Epidermal melanocyte (primary cell): Measurements from ENCODE around the gene RAD51B.
A peak's percentile ranks its signal among the peaks of the same experiment; 100 is the strongest.
"Not testable (repeated sequence)": the region's sequence is repeated elsewhere in the genome, so short reads cannot be mapped to it uniquely, and the experiment has no call there.

ENCODE experiments used
- DNase-seq: peaks from one replicate; pipeline ENCODE4 v3.0.0; 2011; ENCODE audit warnings: low spot score; ENCODE audit not compliant: insufficient read length

The RAD51B gene

DNA sequence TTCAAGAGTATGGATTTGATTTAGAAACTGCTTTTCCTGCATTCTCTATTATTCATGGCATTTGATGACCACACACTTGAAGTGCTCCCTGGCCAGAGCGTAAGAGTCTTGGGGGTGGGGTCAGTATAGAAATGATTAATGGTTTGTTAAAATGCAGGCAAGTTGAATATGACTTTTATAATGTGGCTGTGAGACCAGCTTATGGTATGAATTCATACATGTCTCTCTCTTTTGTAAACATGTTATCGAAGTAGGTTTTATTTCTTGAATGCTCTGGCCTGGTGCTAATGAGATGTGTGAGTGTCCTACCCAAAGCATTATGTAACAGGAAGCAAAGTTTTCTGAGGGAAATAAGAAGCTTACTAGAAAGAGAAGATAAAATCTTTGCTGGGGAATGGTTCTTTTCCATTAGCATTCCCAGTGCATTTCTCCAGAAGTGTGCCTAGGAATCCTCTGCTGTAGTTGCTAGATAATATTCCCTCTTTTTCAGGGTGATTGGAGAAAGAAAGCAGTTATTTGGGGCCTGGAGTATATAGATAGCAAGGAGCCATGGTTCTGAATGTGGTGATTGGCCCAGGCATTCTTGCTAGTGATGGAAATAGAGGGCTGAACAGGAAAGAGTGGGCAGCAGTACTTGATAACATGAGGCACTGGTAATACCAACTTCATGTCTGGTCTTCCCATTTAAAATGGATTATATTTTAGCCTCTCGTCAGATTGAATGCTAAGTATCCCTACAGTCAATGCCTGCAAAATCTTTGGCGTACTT lies 289.7 kb downstream of the RAD51B start:
- no peak for DNase-seq

DNA sequence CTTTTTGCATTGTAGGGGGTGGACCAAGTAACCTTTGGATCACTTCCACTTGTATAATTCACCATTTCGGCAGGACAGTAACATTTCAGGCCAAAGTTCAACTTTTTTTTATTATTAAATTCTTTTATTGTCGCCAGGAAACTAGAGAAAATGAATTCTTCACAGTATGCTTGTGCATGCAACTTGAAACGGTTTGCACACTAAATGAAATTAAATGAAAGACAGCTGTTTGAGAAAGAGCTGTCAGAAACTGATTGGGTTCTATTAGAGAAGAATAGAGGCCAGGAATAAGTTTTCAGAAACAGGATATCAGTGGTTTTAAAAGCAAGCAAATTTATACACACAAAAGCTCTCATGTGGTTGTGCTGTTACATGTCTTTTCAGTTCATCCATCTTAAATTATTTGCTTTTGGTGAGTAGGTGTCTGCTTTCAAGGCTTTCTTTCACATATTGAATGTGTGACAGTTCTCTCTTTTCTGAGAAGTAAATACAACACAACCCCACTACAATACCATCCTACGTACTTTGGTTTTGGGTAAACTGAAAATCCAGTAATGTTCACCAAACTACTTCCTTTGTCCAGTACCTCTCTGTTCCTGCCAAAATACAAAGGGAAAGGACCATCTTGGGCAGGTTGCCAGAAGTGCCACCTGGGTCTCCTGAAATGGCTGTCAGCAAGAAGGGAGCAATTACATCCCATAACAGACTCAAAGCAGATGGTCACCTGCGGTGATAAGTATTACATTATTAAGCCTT lies 291.7 kb downstream of the RAD51B start:
- no peak for DNase-seq

DNA sequence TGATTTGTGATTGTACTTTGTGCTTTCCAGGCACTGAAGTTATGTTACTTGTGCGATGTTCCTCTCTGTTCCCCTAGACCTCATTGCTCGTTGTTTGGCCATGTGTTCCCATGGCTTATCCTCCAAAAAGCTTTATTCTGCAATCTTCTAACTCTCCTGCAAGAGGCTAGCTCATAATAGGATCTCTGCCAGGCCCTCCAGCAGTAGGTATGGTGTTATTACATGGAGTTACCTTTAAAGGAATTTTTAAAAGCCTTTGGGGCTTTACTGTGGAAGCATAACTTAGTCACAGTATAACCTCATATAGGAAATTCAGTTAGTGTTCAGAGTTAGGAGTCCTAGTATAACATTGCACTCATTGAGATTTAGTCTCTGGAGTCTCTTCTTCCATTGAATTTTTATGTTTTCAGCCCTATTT lies 292.3 kb downstream of the RAD51B start:
- no peak for DNase-seq

DNA sequence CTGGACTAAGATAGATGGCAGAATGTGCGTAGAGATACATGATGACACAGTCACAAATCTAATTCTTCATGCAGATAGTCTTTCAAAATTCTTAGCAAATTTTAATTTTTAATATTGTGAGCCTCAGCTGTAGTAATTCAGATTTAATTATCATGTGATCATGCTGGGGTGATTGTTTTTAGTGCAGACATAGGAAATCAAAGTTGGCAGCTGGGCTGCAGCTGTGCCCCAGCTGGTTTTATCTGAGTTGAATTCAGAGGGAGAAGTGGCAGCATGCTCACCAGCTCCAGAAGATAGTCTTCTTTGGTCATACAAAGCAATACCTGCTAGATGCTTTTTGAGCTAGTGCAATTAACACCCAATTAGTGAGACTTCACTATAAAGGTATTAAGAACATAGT lies 292.9 kb downstream of the RAD51B start:
- DNase-seq = no peak

DNA sequence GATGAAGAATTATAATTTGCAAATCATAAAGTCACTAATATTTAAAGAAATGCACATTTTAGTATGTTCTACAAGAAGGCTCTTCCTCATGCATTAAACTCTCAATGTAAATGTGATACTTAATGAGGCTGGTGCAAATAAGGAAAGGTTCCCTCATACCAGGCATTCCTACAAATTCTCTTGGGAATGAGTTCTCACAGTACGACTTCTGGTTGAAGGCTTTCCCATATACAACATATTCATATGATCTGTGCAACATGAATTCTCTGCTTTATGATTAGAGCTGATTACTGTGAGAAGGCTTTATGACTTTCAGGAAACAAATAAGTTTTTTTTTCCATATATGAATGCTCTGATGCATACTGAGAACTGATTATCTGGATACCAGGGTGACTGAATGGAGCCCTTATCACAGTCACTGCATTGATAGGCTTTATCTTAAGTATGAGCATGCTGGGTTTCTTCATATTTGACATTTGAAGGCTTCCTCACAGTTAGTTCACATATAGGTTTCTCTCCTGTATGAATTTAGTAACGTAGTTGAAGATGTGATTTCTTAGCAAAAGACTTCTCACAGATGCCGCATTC lies 293.9 kb downstream of the RAD51B start:
- DNase-seq = no peak

DNA sequence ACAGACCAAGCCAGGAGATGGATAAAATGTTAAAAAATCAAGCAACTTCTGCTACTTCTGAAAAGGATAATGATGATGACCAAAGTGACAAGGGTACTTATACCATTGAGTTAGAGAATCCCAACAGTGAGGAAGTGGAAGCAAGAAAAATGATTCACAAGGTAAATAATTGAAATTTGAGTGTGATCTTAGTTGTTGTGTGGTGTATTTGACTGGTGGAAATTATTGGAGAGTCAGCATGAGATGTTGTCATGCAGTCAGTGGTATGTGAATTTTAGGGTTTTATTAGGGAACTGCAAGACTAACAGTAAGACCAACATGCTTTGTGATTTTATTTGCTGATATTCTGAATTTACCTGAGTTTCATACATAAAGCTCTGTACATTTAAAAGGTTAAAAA lies 296.4 kb downstream of the RAD51B start:
- not testable (repeated sequence) for DNase-seq

DNA sequence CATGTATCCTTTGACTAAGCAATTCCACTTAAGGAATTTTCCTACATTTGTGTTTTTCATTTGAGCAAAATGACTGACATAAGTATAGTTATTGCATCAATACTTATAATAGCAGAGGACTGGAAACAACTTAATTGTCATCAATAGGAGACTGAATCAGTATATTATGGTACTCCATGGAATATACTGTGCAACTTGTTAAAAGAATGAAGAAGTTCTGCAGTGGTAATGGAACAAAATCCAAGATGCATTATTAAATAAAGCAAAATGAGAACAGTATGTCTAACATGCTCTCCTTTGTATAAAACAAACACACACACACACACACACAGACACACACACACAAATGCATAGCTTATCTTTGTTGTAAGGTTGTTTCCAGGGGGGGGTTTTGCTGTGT lies 303.1 kb downstream of the RAD51B start:
- DNase-seq = no peak

DNA sequence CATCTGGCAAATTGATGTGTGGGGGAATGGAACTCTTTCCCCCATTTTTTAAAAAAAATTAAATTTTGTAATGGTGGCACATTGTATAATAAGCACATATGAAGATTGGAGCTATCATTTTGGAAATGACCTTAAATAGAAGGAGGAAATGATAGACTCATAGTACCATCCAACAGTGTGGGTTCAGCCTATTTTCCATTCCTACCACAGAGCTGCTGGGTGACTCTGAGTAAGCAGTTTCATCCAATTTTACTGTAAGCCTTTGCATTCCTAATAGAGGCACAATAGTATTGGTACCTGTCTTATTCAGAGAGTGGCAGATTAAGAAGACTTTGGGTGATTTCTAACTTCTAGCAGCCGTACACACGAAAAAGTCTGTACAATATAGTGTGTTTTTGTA lies 304.5 kb downstream of the RAD51B start:
- DNase-seq = no peak

DNA sequence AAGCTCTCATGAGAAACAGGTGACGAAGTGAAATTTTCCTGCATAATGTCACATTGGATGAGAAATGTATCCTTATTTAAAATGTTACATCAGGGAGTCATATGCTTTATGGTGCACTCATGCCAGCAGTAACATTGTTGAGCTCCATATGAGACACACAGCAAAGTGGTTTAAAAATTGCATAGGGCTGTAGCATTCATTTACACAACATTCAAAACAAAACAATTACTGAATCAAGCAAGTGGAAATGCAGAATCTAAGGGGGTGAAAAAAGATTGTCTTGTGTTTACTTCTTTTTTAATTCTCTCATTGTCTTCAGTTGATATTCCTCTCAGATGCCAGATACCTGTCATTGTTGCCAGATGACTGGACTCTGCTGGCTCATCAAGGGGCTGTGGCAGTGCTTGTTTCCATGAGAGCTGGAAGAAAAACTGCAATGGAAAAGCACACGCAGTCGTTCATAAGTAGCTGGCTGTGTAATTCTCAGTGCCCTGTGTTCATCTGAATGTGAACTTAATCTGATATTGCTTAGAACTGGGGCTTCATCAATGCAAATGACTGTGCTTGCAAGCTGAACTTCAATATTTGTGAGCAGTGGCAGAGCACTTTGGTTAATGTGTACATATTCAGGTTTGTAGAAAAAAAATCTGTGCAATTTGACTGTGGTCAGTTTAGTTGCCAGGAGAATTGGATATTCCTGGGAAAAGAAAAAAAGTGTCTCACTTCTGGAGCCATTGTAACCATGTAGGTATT lies 305.6 kb downstream of the RAD51B start:
- DNase-seq = no peak

DNA sequence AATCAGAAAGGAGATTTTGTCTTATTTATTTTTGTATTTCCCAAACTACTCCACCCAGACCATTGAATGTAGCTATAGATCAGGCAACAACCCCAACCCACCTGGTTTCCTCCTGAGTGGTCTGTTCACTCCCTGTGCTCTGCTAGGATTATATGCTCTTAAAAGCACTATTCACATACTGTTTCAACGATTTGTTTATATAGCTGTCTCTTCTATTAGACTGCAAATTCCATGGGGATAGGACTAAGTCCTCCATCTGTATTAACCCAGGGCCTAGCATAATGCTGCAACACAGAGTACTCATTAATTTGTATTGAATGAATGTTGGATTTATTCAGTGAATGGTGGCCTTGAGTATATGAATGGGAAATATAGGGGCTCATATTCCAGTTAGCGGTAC lies 307.6 kb downstream of the RAD51B start:
- DNase-seq = no peak

DNA sequence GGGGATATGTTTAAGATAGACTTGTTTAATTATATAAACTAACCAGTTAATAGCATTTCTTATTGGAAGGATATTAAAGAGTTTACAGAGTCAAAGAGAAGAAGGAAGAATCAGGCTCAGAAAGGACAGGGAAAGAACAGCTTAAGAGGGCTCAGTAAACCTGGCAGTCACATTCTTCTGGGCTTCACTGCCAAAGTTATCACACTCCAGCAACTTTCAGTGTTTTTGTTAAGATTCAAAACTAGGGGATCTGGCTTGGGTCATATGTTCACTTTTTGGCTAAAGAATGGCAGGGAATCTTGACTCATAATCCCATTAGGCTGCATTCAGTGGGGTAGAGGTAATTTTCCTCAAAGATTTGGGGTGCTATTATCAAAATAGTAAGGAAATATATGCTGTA lies 312.3 kb downstream of the RAD51B start:
- no peak for DNase-seq

DNA sequence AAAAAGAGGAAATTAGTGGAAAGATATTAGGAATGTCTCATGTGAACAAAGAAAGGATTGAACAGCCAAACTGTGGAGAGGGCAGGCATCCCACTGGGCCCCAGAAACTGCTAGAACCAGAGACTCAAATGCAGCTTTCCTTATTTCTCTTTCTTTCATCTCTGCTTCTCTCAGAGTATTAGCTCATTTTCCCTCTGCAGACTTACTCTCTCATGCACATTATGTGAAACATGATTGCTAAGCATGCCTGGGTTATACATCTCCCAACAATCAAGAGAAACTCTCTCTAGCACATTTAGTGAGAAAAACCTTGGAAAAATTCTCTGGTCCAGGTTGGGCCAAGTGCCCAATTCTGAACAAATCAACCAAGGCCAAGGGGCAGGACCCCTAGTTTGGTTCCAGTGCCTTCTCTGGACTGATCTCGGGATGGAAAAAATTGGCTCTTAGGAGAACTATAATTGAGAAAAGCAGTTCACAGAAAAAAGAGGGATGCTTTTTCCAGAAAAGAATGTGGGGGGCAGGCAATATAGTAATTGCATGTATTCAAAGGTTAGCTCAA lies 313.1 kb downstream of the RAD51B start:
- no peak for DNase-seq

DNA sequence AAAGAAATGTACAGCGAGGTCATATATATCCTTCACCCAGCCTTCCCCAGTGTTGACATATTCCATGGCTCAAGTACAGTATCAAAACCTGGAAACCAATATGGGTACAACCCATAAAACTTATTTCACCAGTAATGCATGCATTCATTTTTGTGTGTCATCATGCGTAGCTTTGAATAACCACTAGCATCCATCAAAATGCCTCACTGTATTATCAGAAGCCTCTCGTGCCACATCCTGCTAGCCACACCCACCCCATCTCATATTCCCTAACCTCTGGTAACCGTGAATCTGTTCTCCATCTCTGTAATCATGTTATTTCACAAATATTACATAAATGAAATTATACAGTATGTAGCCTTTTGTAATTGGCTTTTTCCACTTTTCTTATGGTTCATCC lies 314.3 kb downstream of the RAD51B start:
- no peak for DNase-seq

DNA sequence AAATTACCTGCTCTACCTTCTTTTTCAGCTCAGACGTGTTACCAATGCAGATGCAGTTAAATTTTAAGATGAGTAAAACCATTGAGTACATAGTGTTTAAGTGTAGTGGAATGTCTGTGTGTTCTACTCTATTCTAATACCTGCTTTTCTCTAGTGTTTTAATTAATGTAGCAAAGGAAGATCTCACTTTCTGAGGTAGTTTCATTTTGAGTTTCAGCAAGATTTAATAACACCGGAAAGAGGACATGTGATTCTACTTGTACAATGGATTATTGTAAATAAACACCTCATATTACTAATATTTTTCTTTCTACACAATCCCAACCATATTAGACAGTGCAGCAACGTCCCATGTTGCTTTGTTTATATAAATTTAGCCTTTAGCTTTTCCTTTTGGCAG lies 315.4 kb downstream of the RAD51B start:
- no peak for DNase-seq

DNA sequence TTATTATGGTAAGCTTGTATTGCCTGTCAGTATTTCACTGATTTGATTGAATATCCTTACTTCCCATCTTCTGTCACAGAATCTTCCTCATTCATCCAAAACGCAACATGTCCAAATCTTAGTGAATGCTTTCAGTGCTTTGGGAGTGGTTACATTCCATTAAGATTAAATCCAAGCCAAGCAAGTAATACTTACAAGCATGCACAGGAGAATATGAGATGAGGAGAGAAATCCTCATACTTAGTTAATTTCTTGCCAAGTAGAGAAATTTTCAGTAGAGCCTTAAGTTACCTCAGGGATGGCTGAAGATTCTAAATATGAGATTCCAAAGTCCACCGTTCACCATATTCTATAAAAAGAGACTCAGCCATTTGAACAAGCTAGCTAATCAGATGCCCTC lies 316.0 kb downstream of the RAD51B start:
- no peak for DNase-seq

DNA sequence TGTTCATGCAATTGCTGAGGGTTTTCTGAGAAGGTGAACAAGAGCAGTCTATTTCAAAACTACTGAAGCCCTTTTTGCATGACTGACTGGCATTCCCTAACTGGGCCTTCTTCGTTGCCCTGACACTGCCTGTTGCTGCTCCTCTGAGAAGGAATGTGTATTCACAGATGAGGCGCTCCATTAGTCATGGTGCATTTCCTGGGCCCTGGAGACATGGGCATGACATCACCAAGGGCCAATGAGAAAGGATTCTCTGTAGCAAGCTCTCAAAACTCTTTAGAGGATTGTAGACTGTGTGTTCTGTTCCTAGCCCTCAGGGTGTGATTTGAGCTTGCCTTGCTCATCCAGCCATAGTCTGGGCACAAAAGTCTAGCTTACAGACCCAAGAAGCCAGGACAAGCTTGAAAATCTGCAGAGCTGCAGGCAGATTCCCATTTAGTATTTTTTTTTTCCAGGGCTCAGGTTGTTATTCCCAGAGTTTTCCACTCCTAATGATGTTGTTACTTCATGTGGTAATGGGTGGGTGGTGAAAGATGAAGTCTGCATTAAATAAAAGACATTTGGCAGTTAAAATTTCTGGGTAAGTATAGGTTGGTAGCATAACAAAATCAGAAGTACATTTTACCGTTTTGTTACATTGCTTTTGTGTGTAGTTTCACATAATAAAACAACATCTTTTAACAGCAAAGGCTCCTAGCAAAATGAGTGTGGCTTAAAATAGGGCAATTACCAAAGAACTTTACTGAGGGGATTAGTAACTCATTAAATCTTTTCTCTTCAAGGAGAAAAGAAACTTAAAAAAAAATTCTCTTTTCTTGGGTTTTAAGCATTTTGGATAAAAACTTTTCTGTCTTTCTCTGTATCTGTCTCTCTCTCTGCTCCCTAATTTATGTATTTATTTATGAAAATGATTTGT lies 318.4 kb downstream of the RAD51B start:
- DNase-seq = peak; percentile 73

DNA sequence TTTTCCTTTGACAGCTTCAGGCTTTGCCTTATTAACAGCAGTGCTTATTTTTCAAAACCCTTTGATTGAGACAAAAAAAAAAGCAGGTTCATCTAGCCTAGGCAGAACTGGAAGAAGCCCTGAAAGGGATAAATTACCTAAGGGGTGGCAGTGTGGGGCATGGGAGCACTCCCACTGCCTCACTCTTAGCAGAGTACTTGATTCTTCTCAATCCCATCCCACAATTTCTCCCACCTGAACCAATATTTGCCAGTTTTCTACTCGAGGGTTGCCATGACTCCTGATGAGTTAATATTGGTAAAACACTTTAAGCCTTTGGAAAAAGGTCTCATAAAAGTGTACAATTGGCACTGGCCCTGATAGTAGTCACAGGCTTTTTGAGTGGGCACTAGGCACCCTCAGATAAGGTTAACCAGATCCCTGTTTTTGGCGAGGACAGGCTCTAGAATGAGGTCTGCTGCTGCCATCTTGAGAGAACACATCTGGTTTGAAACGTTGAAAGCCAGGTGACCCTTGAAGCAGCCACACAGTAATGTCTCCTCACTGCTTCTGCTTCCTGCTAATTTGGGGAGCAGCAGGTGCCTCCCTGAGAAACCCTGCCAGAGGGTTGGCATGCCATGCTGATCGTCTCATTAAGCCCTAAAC lies 320.0 kb downstream of the RAD51B start:
- DNase-seq = no peak

DNA sequence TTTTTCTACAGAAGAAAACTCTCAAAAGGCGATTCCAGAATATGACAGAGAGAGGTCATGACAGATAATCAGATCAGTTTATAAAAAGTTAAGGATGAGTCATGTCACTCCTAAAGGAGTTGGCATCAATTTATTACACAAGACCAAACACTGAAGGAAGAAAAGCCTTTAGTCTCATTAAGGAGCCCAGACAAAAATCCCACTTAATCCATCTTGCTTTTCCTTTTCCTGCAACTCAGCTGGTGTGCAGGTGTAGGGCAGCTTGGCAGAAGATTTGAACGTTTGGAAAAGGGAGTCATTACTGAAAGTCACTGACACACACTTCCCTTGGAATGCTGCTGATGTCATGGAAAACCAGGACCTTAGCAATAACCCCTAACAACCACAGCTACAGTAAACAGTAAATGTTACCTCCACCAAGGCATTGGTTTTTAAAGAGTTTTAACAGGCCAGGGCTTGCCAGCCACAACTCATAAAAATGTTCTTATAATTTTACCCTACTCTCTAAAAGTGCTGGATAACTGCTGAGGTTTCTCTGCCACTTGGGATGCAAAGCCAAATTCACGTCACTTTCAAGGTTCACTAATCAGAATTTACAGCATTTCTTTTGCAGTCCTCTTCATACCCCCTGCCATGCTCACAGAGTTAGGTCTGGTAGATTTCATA lies 320.6 kb downstream of the RAD51B start:
- no peak for DNase-seq

DNA sequence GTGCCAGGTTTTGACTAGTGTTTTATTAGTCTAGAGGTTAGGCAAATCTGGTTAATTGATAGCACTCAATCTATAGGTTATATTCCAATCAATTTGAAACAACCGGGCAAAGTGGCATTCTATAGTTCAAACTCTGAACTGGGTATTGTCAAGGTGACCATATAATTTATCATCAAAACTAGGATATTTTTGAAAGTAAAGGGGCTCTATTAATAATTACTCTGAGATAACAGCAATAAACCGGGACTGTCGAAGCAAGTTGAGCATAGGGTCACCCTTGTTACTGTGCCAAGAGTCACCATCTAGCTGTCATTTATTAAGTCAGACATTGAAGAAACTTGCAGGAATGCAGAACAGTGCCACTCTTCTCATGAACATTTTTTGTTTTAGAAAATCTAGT lies 321.2 kb downstream of the RAD51B start:
- no peak for DNase-seq
